Stimulated activated CD8-positive, alpha-beta memory T cell treated with anti-CD3 and anti-CD28 coated beads, Interleukin-7, amount 100 ng/mL, for 48 hours (primary cell): Measurements from ENCODE around the gene TRIM56.
"Not testable (repeated sequence)": the region's sequence is repeated elsewhere in the genome, so short reads cannot be mapped to it uniquely, and the experiment has no call there.

Experiments used
- DNase-seq, 2 donors: peaks; one replicate each; pipeline ENCODE4 v3.0.0-alpha.2; 2020; ENCODE audit warnings: low read depth in 1 of 2; ENCODE audit errors: extremely low read depth in 1 of 2

The TRIM56 gene

DNA sequence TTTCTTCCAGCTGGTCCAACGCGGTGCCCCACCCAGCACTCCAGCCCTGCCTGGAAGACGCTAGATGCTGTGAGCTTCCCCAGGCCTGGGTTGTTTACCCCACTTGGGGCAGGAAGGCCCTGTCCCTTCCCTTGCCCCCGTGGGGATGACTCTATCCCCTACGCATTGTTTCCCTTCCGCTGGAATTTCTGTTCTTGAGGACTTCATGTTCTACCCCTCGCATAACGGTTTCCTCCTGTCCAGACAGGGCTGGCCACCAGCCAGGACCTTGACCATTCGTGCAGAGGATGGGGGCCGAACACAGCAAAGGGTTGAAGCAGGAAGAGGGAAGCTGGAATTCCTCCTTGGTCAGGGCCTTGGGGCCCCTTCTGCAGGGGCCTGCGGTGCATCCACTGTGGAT lies 27.0 kb downstream of the TRIM56 start:
- no peak for DNase-seq

DNA sequence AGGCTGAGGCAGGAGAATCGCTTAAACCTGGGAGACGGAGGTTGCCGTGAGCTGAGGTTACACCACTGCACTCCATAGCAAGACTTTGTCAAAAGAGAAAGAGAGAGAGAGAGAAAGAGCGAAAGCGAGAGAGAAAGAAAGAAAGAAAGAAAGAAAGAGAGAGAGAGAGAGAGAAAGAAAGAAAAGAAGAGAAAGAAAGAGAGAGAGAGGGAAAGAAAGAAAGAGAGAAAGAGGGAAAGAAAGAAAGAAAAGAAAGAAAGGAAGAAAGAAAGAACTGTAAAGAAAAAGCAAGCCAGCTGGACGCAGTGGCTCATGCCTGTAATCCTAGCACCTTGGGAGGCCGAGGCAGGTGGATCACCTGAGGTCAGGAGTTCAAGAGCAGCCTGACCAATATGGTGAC lies 27.9 kb downstream of the TRIM56 start:
- not testable (repeated sequence) for DNase-seq

- no peak for DNase-seq
Measured at GRCh38 chr7:101113836-101114235, 28.6 kb downstream of the TRIM56 start.

DNA sequence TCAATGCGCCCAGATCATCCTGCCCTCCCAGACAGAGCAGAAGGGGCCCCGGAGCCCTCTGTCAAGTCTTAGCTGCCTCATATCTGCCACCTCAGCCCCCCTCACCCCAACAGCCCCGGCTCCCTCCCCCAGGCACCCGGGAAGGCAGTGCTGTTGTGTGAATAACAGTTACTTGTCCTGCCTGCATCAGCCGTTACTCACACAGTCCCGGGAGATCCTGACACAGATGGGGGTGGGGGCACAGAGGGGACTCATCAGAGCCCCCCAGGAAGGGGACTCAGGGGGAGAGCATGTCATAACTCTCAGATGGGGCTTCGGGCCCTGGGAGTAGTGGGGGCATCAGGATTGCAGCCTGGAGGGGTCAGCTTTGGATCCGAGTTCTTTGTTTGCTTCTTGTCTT lies 29.2 kb downstream of the TRIM56 start:
- DNase-seq = no peak

DNA sequence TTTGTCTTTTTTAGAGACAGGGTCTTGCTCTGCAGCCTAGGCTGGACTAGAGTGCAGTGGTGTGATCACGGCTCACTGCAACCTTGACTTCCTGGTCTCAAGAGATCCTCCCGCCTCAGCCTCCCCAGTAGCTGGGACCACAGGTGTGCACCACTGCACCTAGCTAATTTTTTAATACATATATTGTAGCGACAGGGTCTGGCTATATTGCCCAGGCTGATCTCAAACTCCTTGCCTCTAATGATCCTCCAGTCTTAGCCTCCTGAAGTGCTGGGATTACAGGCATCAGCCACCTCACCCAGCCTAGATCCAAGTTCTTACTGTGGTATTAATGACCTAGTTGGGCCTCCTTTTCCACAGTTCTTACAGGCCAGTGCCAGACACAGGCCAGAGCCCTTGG lies 29.9 kb downstream of the TRIM56 start:
- no peak for DNase-seq

- no peak for DNase-seq
Measured at GRCh38 chr7:101116898-101117297, 31.6 kb downstream of the TRIM56 start.

GRCh38 chr7:101118856-101119255 lies 33.6 kb downstream of the TRIM56 start:
- no peak for DNase-seq

GRCh38 chr7:101119876-101120275 lies 34.6 kb downstream of the TRIM56 start:
- DNase-seq = no peak

GRCh38 chr7:101120315-101120714 lies 35.0 kb downstream of the TRIM56 start:
- no peak for DNase-seq

GRCh38 chr7:101121631-101121990 lies 36.3 kb downstream of the TRIM56 start:
- not testable (repeated sequence) for DNase-seq

DNA sequence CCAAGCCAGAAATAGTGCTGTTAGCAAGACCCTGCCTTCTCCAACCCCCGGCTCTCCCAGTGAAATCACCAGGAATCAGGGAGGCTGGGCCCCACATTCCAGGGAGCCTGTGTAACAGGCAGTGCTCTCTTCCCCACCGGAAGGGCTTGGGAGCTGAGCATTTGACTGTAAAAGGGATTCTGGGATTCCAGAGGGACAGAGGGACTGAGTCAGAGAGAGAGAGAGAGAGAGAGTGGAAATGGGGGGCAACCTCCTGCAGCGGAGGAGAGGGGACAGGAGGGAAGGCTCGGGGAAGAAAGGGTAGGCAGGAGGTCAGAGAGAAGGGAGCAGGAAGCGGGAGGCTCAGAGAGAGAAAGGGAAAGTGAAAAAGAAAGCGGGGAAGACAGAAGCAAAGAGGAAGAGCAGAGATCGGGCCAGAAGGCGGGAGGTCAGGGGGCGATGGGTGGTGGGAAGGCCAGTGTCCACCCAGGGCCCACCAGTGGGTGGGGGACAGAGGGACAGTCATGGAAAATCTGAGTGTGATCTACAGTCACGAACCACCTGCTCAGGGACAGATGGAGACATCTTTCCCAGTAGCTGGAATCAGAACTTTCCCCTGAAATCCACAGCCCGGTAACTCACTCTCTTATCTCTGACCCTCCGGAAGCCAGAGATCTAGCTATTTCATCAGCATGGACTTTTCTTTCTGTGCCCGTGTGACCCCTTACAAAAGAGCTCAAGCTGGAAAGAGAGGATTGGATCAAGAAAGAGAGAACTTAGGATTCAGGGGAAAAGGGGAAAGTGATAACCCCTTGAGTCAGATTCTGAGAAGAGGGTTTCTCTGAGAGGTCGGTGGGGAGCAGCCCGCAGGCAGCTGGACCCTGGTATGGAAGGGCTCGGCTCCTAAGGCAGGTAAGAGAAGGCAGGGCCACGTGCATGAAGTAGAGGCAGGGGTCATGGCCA lies 37.0 kb downstream of the TRIM56 start:
- no peak for DNase-seq

GRCh38 chr7:101122933-101123702 lies 37.8 kb downstream of the TRIM56 start:
- DNase-seq = no peak

- DNase-seq = no peak
Measured at GRCh38 chr7:101123703-101124068, 38.4 kb downstream of the TRIM56 start.

DNA sequence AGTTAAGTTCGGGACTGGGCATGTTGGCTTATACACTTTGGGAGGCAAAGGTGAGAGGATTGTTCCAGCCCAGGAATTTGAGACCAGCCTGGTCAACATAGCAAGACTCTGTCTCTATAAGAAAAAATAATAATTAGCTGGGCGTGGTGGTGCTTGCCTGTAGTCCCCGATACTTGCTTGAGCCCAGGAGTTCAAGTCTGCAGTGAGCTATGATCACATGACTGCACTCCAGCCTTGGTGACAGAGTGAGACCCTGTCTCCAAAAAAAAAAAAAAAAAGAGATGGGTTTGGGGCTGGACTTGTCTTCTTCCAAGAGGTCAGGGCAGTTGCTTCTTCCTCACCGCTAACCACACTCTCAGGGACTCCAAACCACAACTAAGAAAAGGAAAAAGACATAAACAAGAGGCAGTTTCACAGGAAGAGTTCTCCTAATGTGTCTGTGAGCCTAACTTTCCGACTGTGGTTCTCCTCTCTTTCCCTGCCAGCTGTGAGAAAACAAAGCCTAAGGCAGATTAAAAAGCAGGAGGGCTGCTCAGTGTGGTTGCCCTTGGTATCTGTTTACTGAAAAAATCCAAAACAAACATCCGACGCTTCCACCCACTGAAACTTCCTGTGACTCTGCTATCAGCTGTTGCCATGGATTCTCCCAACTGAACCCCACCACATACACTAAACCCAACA lies 39.2 kb downstream of the TRIM56 start:
- DNase-seq = no peak

- DNase-seq = no peak
Measured at GRCh38 chr7:101125989-101126650, 40.8 kb downstream of the TRIM56 start.

GRCh38 chr7:101126651-101127459 lies 41.6 kb downstream of the TRIM56 start, which contains the start of gene SERPINE1:
Gene SERPINE1 (plus strand): TSS chr7:101127104. CDS start chr7:101128394, 1,290 bp downstream.
- DNase-seq = peak in 1 of 2 donors; percentile 43

DNA sequence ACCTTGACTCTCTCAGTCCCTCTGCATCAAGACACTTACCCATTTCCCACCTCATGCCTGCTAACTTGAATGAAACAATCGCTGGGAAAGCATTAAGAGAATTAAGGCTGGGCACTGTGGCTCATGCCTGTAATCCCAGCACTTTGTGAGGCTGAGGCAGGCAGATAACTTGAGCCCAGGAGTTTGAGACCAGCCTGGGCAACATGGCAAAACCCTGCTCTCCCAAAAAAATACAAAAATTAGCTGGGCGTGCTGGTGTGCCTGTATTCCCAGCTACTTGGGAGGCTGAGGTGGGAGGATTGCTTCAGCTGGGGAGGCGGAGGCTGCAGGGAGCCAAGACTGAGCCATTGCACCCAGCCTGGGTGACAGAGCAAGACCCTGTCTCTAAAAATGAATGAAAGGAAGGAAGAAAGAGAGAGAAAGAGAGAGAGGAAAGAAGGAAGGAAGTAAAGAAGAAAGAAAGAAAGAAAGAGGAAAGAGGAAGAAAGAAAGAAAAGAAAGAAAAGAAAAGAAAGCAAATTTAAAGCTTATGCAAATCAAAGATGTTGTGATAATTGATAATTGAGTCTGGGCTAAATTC lies 42.3 kb downstream of the TRIM56 start:
- DNase-seq = no peak

DNA sequence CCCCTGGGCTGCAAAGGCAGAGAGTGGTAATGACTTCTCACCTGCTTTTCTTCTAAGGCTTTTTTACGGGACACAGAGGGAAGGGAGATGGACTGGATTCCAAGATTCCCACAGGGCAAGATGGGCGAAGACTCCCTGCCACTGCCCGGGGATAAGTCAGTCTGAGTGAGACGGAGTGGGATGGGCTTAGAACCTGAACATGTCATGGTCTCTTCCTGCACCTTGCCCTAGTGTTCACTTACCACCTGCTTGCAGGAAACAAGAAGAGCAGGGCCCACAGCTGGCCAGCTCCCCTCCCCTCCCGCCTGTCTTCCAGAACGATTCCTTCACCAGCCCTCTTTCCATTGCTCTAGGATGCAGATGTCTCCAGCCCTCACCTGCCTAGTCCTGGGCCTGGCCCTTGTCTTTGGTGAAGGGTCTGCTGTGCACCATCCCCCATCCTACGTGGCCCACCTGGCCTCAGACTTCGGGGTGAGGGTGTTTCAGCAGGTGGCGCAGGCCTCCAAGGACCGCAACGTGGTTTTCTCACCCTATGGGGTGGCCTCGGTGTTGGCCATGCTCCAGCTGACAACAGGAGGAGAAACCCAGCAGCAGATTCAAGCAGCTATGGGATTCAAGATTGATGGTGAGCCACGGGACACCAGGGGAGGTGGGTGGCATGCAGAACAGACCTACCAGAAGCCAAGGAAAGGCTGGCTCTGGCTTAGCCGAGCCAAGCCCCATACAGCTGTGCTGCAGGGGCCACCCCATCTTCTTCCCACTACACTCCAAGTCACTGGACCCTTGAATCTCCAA lies 43.0 kb downstream of the TRIM56 start:
- DNase-seq = no peak

- no peak for DNase-seq
Measured at GRCh38 chr7:101129603-101130117, 44.4 kb downstream of the TRIM56 start.
